ENCODE data around the gene CAPZB.

GRCh38 chr1:19325958-19326747 is 159.2 kb downstream of the CAPZB start:
- TF ChIP-seq CTCF (IDR thresholded peaks at IDR 0.05; ENCODE audit: low read length): no peak
- TF ChIP-seq EZH2 (IDR thresholded peaks at IDR 0.05; ENCODE audit: borderline replicate concordance, low read length): no peak

Measured in OCI-LY1 (cell line).